ENCODE results near the gene USH2A.

USH2A gene

DNA sequence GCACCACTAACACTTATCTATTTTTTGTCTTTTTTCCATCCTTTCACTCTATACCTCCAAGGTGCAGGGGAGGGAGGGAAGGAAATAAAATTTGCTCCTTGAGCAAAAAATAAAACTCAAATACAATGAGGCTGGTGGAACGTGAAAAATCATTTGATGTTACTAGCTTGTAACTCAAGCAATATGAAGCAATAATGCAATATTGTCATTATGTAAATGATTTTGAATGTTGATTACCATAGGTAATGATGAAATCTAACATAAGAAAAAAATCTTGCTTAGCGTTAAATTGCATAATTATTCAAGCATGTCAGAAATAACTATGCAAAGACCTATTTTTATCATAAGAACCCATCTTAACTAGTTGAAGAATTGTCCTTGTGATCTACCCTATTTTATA is 578.5 kb downstream of the USH2A start:
- no peak for DNase-seq

DNA sequence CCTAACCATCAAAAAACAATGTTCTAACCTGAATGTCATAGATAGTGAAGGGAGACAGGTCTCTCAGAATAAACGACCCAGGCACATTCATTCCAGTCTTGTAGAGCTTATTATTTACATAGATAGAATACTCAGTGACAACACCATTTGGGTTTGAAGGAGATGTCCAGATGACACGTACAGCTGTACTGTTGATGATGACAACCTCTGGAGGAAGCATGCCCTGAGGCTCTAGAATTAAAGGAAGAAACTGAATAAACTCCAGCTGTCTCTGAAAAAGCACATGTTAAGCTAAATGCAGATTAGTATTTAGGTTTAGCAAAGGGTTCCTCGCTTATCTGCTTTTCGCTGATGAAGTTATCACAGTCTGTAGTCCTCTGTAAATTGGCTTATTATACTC is 579.0 kb downstream of the USH2A start:
- no peak for DNase-seq

DNA sequence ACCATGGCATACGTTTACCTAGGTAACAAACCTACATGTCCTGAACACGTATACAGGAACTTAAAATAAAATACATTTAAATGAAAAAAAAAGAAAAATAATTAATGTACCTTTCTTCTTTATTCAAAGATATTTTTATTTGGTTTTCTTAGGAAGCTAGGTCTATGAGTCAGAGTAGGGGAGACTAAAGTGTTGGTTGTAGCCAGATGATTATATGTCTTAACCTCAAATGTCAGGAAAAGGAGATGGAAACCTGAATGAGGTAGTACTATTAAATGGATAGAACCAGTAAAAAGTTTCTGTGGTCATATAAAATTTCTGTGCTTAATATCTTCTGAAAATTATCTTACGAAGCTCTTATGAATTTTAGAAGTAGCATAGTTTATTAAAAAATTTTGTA is 580.3 kb downstream of the USH2A start:
- no peak for DNase-seq

DNA sequence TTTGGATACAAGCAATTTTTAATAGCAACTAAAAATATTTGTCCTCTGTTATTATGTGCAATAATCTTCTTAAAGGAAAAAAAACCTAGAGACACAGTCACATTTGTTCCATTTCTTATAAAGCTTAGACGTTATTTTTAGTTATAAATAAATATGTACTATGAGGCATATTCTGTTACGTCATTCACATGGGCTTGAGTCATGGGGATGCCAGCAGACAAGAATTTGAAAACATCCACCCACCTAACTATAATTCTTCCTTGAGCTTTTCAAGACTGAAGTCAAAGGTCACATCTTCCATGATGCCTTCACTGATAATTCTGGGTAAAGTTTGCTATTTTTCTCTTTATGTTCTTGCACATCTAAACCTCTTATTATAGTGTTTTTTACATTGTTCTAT is 587.3 kb downstream of the USH2A start:
- DNase-seq, result no peak

DNA sequence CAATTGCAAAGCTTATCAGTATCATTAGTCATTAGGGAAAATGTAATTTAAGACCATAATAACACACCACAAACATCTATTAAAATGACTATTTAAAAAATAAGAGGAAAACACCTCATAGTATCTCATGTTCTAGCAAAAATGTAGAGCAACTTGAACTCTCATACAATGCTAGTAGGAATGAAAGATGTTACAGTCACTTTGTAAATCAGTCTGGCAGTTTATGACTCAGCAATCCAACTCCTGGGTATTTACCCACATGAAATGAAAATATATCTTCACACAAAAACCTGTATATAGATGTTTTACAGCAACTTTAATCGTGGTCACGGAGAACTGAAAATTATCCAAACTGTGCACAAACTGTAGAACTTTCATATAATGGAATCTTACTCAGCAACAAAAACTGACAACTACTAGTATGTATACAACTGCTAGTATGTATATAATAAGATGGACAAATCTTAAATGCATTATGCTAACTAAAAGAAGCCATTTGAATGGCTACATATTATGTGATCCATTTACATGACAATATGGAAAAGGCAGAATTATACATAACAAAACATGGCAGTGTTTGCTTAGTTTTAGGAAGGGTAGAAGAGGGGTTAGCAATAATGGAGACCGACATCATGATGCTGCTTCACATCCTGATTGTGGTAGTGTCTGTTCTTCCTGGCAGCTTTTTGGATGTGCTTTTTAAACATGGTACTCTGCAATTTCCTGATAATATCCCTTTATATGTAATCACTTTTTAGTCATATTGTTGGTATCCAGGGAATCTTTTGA is 589.1 kb downstream of the USH2A start:
- DNase-seq, result no peak

DNA sequence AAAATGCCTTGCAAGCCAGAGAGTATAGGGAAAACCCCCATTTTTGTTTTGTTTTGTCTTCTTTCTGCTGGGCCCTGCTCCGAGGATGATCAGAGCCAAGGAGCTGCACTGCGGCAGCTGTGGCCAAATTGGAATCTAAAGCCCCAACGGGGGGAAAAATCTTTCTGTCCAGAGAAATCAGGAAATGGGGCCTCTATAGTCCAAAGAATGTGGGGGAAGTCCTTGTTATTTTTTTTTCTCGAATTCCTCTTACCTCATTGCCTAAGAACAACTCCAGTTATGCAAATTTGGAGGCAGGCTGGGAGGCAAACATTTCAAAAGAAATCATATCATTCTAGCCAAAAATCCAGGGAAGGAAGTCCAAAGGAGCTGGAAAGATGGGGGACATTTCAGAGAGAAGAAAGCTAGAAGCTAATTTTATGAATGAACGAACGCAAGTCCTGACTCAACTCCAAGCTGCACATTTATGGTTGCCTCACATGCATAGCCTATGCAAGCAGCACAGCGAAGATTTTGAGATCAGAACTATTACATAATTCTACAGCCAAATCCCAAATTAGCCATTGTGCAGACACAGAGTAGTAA is 592.9 kb downstream of the USH2A start:
- DNase-seq, result no peak

DNA sequence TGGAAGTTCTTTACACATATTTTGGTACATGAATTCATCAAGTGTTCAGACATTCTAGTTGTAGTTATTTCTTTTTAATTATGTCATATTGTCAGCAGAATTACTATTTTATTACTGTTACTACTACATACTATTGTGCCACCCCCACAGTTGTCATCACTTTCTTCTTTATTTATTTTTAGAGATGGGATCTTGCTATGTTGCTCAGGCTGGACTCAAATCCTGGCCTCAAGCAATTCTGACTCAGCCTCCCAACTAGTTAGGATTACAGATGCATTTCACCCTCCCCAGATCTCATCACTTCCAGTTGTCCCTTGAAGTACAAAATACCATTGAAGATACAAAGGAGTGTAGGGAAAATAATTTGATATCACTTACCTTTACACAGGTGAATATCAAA is 598.2 kb downstream of the USH2A start:
- DNase-seq, result no peak

DNA sequence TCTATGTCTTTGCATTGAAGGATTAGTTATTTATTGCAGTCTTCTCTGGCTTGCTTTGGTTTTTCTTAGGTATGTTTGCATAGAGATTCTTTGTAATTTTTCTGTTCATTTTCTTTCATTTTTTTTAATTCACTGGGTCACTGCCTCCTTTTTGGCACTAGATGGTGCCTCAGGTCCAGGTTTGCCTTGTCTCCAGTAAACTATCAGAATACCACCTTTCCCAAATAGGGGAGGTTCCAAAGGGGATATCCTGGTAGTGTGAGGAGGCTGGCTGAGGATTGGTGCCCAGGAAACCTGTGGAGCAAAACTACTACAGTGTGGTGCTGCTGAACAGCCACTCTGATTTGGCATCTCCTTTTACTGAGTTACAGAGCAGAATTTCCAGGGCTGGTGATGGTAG is 599.0 kb downstream of the USH2A start:
- no peak for DNase-seq

DNA sequence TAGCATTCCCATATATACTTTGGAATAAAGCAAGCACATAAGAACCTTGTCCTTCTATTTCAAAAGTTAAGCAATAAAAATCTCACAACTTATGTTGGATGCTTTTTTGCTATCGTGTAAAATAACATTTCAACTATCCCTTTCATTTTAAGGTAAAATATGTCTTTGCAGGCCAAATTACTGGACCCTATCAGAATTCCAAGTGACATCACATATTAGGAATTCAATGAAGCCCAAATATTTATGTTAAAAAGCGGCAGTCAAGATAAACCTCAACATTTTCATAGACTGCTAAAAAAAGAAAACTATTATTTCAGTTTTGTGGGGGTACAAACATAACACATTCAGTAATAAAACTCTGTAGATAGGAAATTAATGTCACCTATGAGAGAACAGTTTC is 604.1 kb downstream of the USH2A start:
- DNase-seq, result no peak

DNA sequence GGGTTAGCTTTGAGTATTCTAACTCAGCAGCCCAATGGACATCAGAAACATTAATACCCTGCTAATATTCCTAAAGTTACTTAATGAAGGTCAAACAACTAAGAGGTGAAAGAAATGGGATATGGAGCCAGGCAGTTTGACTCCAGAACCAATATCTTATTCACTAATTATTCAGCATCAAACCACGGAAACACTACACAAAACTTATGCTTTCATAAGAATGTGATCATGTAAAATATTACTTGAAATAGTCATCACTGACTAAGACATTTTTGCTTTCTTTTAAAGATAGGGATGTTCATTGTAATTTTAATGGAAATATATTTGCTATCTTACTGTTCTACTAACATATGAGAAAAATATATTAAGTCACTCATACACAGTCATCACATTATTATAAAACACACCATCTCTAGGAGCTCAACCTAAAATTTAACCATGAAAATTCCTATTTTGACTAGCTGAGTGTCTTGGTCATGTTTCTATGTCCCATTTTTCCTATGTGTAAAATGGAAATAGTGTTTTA is 615.3 kb downstream of the USH2A start:
- no peak for DNase-seq

DNA sequence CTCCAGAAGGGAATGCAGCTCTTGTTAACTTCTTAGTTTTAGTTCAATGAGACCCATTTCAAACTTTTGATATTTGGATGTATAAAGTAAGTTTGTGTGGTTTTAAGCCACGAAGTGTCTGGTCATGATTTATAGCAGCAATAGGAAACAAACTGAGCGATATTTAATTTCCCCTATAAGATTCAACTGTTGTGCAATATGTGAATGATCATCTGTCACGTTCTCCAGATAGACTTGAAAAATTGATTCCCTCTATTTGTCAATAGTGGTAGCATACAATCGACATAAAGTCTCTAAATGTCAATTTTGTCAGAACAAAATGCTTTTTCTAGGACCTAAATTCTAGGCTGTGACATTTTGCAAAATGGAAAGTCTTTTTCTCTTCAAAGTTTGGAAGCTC is 616.0 kb downstream of the USH2A start:
- no peak for DNase-seq

DNA sequence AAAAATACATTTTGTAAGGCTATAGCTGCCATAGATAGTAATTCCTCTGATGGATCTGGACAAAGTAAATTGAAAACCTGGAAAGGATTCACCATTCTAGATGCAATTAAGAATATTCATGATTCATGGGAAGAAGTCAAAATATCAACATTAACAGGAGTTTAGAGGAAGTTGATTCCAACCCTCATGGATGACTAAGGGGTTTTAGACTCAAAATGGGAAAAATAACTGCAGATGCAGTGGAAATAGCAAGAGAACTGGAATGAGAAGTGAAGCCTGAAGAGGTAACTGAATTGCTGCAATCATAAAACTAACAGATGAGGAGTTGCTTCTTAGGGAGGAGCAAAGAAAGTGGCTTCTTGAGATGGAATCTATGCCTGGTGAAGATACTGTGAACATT is 625.4 kb downstream of the USH2A start:
- no peak for DNase-seq

DNA sequence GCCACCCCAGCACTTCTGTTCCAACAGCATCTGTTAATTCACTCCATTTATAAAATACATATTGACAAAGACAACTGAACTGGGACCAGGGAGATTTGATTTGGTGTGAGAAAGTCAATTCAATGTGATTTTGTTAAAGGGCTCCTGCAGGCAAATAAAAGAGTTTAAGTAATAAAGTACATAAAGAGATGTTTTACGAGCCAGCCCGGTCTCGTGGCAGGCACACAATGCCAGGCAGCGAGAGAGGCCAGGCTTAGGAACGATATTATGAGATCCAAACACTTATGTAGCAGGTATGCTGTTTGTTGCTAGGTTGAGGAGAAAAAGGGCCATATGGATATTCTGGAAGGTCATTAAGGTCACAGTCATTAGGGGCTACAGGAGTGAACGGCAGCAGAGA is 629.1 kb downstream of the USH2A start:
- no peak for DNase-seq

DNA sequence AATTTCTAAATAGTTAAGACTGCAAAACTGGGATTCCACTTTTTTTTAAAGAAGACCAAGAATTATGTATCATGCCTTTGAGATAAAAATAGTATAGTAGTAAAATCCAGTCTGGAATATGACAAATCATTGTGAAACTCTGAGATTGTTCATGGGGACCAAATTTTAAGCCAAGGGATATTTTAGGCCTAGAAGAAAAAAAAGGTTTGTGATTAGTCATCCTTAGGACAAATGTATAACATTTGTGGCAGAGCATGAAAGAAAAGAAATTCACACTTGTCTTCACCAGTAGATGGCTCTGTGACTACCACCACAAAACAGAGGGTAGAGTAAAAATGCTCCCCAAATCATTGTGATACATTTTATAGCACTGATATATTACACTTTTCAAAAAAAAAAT is 630.1 kb downstream of the USH2A start:
- DNase-seq, result no peak

DNA sequence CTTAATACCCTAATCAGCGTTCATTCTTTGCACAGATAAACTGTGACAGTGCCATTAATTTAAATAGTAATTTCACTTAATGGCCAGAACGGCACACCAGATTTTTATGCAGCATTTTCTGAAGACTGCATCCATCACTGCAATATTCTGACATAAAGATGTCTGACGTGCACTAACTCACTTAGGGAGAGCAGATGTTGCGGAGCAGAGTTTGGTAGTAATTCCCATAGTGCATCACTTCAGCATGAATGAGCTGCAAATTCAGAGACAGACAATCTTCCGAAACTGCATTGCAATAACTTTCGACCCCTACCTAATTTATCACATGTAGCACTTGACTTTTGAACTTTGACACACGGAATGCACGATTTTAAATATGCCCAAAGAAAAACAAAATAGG is 630.8 kb downstream of the USH2A start:
- DNase-seq, result no peak

DNA sequence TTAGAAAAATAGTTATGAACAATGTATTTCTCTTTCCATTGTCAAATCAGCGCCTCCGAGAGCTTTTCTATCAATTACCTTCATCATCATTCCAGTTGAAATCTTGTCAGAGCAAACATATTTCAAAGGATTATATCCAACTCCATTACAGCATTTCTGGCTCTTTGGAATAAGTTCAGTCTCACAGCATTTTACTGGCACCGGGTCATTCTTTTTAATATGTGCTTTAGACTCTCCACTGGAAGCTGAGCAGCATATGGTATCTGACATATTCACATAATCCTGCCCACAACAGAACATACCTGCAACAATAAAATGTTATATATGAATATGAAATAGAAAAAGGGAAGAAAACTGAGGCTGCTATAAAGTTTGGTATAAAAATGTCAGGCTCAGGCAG is 633.3 kb downstream of the USH2A start:
- DNase-seq, result no peak

DNA sequence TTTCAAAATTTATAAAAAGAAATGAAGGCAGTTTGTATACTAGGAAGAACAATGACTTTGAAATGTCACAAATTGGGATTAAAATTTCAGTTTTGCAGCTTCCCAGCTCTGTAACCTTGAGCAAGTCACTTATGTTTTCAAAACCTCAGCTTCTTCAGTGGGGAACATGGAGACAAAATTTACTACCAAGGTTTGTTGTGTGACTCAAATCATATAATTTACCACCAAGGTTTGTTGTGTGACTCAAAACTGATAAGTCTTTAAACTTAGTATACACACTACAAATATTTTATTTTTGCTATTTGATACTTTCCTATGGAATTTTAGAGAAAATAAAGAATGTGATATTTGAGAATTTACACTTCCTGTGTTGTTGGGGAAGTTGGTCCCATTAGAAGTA is 636.3 kb downstream of the USH2A start:
- DNase-seq, result no peak

DNA sequence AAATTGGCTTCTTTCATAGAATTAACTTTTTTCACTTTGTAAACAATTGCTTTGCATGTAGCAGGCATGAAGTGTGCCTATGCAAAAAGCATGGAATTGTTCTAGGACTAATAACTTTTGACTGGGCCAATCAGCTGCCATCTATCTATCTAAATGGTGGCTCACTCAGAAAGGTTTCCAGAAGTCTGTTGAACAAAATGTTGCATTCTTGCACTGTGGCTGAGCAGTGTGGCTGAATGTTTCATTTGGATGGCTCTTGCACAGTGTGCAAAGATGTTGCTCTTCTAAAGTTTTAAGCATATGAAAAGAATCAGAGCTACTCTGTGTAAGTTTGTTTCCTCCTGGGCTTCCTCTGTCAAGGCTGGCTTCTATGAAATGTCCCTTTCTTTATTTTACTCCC is 642.6 kb downstream of the USH2A start:
- no peak for DNase-seq

DNA sequence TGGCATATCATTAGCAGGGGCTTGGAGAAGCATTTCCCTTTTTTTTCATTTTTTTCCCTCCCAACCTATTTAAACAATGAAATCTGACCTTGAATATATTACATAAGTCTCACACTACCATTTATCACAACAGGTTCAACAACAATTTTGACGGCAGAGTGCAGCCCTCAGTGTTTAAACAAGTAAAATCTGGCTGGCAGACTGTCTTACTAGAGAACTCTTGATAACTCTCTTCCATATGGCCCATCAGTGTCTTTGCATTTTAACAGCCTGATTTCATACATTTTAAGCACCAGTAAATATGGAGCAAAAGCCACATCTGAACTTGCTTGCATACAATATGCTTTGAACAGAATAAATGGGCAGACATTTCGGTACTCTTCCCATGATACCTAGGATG is 643.1 kb downstream of the USH2A start:
- DNase-seq, result no peak

DNA sequence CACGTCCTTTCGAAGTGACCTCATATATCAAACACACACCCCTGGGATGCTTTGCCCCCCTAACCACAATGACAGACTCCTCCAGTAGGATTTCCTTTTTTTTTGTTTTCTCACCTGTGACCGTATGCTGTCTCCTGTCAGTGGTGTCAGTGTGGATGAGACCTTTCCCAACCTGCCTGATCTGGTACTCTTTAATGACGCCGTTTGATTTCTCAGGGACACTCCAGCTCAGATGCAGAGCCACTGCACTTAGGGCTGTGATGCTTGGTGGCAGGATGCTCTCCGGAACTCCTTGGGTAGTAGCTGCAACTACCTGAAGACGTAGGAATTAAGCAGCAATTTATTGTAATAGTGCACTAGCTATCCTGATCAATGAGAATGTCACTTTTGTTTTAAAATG is 643.5 kb downstream of the USH2A start:
- DNase-seq, result no peak

DNA sequence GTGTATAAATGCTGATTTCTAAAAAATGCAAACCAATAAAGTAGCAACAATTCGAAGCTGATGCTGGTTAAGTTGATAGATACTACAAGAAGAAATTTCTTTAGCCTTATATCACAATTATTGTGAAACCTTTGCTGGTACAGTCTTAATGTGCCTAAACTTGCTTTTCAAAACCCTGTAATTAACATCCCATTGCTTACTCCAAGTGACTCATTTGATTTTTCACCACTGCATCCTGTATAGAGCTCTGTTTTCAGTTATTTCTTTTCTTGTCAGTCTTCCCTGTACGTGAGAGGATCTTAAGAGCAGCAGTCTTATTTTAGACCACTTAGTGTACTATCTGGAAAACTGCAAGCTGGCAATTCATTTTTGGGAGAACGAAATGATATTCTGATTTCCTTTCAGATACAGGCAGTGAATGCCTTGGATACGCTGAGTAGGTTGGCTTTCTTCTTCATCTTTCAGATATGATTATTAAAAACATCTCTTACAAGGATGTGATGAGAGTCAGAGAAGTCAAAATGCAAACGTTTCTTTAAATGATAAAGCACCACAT is 645.8 kb downstream of the USH2A start:
- no peak for DNase-seq

DNA sequence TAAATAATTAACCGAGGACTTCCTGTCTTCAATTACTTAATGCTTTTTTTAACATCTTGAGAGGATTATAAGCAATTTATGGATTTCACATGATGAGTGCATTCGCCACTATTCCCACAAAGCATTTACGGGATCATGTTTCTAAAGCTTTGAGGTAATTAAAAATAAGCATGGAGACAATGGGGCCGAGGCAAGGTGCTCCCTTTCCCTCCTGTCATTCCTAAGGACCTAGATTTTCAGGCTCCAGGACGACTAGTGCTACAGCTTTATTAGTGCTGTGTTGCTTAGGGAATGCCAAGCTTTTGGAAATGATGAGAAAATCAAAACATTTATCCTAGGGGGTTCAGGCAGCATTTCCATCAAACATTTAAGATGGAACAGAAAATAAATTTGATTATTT is 646.9 kb downstream of the USH2A start:
- DNase-seq, result no peak

DNA sequence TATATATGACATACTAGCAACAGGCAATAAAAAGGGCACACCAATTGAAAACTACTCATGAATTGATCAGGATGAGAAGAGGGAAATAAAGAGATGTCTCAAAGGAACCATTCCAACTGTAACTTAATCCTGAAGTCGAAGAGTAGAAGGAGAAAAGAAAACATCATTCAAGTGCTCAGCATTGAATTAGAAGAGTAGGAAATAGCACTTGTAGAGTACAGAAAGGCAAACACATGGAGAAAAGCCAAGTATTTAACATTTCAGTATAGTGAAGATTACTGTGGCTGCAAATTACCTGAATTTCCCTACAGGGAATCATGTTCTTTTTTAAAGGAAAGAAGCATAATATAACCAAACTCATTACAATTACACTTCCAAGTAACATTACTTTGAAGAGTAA is 651.1 kb downstream of the USH2A start:
- DNase-seq, result no peak

DNA sequence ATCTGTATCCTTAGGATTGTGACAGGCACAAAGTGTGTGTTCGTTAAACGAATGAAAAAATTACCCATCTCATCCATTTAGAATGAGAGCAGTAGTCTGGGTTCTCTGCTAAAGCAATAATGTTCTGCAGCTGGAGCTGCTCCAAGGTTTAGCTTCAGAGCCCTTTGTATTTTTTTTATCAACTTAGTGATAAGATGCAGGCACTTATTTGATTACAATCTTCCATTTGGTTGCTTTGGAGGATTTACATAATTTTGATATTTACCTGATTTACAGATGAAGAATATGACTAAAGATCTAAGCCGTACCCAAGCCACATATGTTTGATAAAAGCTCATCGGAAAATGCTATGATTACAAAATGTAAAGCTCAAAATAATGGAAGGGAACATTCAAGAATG is 654.9 kb downstream of the USH2A start:
- no peak for DNase-seq

DNA sequence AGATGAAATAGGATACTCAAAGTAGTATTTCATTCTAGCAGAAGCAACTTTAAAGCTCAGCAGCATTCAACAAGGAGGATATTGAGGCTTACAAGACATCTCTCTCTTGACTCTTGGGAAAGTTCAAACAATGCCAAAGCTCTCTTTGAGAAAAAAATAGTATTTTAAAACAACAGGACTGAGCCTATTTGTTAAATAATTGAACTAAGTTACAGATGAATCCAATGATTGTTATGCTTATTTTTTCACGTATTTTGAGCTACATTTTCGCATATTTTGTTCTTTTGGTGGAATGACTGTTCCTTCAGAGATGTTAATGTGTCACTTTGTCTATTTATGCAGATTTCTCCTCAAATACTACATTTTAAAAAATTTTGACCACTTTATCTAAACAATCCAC is 655.5 kb downstream of the USH2A start:
- no peak for DNase-seq
